Right ventricle myocardium superior (tissue), 1 donor: ENCODE results near the gene UPK3A. TPM values are rescaled to one million over a fixed set of nuclear protein-coding genes. Genes with fewer than 3 reads are reported as not detected.

Source experiments
- ATAC-seq: fragments of 200-7000 bp; cut with Tn5 transposase; one replicate; pipeline ENCODE4 v1.9.1; 2020; ENCODE audit warnings: mild to moderate bottlenecking; ENCODE audit not compliant: poor library complexity
- DNase-seq: peaks from one replicate; pipeline ENCODE4 v3.0.0-alpha.2; 2020
- intact Hi-C: fragments of 100-400 bp; cut with DNase I; formaldehyde crosslinking; loops from one replicate; pipeline ENCODE4 v1.11.2; 2022
- long read RNA-seq: library from polyadenylated mRNA; unstranded; transcript quantifications from one replicate; pipeline ENCODE4 v2.0.0, GENCODE V29; 2021
- total RNA-seq: library from RNA; stranded (reverse); fragmentation: NEBNext Ultra II Directional; extraction: Animal tissue kit (Norgen Biotek cat#: 25700); gene quantifications from one replicate; pipeline ENCODE4 v1.2.1, GENCODE V29; 2021
- donor health status: DM: no; HTN: yes; CAD: no; lungs with severe emphysema.

The UPK3A gene
- 0.65 TPM for total RNA-seq
- long read RNA-seq, partial matches to known transcripts = 0 of 1 reads
- long read RNA-seq, other reads (novel, unspliced or antisense) = 0 of 1 reads

DNA sequence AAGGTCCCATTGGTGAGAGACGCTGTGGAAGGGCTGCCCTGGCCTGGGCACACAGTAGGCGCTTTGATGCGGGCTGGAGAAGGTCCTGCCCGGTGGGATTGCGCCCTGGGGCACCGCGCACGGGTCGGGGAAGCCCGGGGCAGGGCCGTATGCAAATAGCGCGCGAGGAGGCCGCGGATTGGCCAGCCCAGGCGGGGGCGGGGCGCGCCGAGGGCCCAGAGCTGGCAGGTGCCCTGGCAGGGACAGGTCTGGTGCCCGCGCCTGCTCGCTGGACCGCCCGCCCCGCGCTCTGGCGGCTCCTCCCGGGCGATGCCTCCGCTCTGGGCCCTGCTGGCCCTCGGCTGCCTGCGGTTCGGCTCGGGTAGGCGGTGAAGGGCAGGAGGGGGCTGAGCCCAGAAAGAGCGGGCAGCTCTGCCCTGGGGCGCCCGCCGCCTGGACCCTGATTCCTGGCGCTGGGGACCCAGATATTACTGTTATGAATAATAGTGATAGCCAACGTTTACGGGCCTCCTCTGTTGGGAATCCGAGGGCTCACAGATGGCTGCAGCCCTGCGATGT, at the start of gene UPK3A:
TSS of gene UPK3A (plus strand) at position 245 of the 558 bp plus-strand sequence. CDS start at position 310, 65 bp downstream.
- DNase-seq = peak; percentile 87
- ATAC-seq = peak; percentile 97
- intact Hi-C loops = no loop called here

DNA sequence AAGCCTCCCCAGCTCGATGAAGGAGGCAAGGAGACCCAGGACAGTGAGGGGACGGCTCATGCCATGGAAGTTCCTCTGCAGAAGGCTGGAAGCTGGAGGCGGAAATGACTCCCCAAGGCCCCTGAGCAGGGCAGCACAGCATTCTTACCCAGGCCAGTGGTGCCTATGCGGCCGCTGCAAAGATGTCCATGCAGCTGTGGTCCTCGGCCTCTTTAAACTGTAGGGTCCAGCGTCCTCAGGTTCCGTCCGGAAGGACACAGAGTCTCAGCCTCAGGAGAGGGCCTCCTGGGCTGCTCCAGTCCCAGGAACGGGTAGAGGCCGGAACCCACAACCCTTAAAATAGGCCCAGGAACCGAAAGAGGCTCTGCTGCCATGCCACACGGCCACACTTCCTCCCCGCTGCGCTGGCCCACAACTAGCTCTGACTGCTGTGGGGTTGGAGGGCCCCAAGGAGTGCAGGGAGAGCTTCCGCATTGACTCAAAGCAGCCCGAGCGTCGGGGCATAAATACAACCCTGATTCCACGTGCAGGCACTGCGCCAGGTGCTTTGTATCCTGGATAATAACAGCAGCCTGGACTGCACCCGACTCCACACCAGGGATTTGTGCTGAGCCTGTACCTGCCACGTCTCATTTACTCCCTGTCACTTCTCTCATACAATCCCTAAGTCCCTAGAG, 49.5 kb upstream of the UPK3A start:
- peak; percentile 57 for DNase-seq
- intact Hi-C loops = no loop called here
- ATAC-seq = peak; percentile 50

DNA sequence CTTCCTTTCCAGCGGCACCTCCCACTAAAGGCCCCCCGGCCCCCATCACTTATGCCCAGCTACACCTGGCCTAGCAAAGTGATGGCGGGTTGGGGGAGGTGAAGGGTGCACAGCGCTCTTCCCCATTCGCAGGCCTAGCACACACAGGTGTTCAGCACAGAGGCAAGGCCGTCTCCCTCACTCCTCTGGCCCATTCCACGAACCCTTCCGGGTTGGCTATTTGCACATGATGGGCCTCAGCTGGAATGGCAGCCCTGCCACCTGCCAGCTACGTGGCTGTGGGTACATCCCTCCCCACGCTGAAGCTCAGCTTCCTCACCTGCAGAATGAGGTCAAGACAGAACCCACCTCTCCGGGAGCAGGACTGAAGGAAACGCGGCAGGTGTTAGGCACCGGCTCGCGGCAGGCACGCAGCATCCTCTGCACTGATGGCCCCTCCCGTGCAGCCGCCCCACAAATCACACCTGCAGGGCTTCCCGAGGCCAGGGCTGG, 48.9 kb upstream of the UPK3A start:
- intact Hi-C loops = no loop called here
- DNase-seq (no peak), ATAC-seq (no peak)

DNA sequence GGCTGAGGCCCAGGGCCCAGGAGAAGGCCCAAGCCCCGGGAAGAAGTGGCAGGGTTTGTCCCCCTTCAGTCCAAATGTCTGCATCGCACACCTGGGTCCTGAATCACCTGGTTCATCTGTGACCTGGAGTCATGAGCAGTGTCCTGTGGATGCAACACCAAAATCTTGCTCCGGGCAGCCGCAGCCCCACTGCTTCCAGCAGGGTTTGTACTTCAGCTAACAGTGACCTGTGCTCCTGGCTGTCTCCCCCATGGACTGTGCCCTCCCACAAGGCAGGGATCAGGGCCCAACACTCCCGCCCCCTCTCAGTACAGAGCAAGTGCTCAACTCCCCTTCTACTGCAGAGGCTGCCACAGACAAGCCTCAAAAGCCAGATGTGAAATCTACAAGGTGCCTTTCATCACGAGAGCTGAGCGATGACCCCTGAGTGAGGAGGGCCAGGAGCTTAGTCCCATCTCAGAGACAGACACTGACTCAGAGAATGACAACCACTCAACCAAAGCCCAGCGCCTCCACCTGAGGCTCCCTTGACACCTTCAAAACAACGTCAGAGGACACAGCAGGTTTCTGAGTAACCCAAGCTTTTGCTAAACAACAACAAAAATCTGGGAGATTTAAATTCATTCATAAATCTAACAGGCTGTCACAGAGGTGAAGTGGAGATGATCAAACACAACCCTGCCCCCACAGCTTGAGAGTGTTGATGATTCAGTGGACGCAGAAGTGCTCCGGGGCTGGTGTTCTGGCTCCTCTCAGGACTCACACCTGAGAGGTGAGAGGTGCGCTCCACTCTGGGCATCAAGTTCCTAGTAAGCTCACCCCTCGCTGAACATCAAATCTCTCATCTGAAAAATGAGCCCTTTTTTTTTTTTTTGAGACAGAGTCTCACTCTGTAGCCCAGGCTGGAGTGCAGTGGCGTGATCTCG, 47.4 kb upstream of the UPK3A start:
- DNase-seq (no peak), ATAC-seq (no peak)
- intact Hi-C loops = no loop called here

DNA sequence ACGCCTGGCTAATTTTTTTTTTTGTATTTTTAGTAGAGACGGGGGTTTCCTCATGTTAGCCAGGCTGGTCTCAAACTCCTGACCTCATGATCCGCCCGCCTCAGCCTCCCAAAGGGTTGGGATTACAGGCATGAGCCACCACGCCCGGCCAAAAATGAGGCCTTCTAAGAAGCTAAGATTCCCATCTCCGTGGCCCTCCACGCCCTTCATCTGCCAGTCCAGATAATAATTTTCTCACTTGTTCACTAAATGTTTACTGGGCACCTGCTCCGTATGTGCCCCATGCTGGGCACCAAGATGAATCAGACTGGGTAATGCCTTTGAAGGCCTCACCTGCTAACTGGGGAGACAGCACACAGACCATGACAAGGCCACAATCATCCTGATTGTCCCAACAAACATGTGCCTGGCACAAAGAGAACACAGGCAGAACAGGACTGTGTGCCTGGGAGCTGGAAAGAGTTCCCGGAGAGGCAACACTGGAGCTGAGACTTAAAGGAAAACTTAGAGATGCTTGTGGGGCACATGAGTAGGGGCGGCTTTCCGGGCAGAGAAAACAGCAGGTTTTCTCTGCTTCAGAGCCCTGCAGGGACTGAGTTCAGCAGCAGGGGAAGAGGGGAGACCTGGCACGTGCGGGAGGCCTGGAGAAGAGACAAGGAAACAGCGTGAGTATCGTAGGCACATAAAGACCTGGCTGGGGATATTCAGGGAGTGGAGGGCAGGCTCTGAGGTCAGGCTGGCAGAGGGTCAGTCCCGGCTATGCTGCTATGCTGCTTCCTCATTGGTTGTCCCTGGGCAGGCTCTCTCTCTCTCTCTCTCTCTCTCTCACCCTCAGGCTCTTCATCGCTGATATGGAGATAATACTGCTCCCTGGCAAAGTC, 46.4 kb upstream of the UPK3A start:
- intact Hi-C loops = no loop called here
- ATAC-seq (no peak), DNase-seq (no peak)

DNA sequence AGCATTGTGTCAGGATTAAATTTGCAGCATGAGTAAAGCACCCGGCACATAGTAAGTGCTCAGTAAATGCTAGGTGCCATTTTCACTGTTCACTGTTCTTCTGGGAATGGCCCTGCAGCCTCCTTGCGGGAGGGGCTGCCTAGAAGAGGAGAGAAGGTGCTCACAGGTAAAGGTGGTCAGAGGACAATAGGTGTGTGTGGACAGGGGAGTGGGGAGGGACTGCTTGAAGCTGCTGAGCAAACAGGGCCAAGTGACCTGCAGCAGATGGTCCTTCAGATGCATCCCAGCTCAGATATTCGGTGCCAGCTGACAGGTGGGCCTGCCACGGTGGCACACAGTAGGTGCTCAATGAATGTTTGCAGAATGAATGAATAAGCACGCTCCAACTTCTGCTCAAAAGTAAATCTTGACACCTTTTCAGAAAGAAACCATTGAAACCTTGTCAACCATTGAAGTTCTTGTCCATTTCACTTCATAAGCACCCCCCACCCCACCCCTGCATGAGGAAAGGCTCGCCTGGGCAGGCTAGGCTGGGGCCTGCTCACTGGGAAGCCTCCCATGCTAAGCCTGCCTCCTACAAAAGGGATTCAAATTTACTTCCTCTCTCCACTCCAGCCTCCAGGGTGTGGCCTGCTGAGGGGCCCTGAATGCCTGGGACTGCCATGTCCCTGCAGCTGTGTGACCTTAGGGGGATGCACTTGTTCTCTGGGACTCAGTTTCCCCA, 45.6 kb upstream of the UPK3A start:
- peak; percentile 21 for ATAC-seq
- no peak for DNase-seq
- intact Hi-C loops = no loop called here

DNA sequence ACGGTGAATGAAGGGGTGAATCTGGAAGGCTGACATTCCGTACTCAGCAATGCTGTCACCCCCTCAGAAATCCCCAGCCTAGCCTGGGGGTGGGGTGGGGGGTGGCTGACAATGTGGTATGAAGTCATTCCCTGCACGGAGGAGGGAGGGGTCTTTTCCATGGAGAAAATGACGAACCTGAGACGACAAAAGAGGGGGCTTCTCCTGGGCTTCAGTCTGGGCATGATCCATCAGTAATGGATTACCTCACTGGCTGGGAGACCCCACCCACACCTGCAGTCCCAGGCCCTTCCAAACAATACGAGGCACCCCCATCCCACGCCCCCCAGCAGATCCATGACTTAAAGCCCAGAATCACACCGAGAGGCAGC, 45.1 kb upstream of the UPK3A start:
- intact Hi-C loops = no loop called here
- no peak for ATAC-seq
- no peak for DNase-seq

DNA sequence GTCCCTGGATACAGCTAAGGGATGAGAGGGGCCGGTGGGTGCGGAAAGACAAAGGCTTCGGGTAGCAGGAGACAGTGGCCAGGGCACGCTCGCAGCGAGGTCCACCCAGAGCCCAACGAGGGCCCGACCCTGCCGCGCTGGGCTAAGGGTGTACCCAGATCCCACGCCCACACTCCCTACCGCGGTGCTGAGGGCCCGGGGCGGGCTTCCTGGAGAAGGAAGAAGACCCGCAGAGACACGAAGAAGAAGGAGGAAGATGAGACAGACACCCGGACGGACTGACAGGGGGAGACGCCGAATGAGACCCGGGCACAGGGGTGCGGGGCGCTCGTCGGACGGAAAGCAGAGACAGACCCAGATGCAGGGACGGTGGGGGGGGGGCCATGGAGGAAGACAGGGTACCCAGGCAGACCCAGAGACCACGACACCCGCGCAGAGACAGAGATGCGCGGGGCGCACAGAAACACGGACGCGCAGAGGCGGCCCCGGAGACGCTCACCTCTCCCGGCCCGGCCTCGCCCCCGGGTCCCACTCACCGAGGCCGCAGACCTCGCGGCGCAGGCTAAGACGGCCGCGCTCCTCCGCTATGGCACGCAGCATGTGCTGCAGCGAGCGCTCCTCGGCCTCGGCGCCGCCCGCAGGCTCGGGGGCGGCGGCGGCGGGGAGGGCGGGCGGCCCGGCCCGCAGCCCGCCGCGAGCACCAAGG, 44.5 kb upstream of the UPK3A start:
- peak; percentile 57 for DNase-seq
- peak; percentile 31 for ATAC-seq
- intact Hi-C loops = no loop called here

DNA sequence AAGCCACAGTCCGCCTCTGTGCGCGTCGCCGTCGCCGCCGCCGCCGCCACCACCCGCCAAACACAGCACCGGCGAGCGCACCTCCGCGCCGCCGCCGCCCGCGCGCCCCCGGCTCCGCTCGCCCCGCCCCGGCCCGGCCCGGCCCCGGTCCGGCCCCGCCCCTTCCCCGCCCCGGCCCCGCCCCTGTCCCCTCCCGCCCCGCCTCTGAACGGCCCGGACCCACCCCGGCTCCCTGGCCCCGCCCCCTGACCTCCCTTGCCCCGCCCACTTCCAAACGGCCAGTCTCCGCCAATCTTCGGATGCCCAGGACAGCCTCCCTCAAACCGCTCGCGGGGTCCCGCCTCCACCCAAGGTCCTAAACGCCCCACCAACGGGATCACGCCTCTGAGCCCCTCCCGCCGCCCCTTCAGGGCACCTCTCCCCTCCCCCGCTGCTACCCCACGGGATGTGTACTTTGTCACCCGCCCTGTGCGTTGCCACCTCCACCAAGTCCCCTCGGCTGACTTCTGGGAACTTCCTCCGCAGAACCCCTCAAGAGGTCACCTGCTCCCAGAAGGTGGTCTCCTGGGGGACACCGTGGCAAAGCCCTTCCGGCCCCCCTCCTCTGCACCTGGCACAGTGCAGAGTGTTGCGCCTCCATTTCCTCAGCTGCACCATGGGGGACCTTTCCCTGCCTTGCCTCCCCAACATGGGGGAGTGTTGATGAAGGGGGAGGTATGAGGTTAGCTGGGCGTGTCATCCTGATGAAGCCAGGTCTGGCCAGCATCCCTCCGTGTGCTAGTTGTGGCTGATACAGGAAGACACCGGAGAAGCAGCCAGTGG, 43.7 kb upstream of the UPK3A start, which contains the start of gene KIAA0930:
TSS of gene KIAA0930 (minus strand) at position 85 of the 822 bp plus-strand sequence. CDS start 191 bp downstream, outside the sequence.
- DNase-seq (peak; percentile 89), ATAC-seq (peak; percentile 79)
- intact Hi-C loops = no loop called here

DNA sequence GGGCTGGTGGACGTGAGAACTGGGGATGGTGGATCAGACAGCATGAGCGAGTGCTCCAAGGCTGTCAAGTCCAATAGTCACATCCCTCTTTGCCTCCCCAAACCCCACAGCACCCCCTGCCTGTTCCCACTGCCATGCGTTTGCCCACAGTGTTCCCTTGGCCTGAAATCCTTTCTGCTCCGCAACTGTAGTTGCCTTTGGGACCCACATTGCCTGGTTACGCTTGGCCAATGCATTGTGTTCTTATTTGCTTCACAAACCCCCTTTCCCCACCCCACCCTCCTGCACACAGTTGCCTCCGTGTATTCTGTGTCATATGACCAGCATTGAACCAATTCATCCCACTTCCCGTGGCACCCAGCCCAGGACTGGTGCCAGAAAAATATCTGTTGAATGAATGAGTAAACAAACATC, 42.0 kb upstream of the UPK3A start:
- no peak for DNase-seq
- intact Hi-C loops = no loop called here
- no peak for ATAC-seq

DNA sequence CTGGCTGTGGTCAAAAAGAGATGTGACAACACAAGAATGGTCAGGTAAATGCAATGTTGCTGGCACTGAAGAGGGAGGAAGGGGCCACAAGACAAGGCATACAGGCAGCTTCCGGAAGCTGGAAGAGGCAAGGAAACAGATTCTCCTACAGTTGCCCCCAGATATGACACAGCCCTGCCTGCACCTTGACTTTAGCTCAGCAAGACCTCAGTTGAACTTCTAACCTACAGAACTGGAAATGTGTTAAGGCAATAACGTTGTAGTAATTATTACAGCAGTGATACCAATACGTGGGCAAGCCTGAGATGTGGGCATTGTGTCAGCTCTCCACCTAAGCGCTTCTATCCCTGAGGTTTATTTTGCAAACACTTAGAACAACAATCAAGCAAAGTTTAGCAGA, 39.8 kb upstream of the UPK3A start:
- ATAC-seq (no peak), DNase-seq (no peak)
- intact Hi-C loops = no loop called here

DNA sequence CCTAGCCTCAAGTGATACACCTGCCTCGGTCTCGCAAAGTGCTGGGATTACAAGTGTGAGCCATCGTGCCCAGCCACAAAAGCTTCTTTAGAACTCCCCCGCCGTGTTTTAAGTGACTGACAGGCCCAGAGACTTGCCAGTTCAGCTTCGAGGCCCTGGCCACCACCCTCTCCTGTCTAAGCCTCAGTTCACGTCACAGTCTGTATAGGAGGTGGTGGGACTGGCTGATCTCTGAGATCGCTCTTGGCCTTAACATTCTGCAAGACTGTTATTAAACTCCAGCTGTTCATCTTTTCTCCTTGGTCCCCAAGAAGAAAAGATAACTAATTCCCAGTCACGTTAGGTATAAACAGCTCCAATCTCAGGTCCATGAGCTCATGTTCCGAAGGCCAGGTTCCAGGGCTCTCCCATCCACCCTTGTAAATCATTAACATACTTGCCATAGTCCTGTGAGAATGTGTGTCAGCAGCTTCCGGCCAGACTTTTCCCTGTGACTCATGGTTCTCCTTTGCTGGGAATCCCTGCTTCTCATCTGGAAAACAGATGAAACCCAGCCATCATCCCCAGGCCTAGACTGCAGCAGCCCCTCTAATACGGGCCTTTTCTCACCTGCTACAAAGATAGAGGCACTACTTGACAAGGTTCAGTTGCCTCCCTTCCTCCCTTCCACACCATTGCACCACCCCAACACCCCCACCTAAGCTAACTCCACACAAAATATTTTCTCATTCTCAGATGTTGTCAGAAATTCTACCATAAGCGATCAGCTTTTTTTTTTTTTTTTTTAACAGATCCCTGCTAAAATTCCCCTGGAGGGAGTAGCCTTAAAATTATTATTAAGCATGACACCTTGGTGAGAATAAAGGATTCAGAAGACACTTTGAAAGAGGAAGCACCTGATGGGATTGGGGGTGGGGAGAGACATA, 38.4 kb upstream of the UPK3A start:
- intact Hi-C loops = no loop called here
- ATAC-seq (peak; percentile 45), DNase-seq (no peak)

DNA sequence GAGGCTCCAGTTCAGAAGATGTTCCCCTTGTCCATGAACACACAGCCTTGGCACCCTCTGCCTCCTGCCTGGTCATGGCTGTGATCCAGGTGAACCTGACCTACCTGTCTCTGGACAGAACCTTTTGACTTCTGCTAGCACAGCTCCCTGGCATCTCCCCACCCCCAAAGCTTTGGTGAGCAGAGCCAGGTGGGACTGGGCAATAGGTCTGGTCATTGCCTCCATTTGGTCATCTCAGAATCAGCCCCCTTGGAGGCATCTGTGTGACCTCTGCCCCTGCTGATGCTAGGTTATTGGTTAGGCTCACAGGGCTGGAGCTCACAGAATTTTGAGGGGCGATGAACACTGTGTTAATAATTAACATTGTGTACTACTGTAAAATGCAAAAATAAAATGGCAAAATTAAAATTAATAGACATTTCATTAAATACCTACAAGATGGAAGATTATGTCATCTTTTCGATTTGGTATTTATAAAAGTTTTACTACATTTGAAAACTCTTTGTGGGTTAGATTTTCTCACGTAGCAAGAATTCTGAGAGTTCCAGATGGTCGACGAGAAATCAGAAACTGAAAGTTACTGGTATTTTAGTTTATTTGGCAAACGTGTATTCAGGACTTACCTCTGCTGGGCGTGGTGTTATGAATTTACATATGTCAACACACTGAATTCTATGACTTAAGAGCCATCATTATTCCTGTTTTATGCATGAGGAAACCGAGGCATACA, 35.8 kb upstream of the UPK3A start:
- ATAC-seq = no peak
- intact Hi-C loops = no loop called here
- no peak for DNase-seq

DNA sequence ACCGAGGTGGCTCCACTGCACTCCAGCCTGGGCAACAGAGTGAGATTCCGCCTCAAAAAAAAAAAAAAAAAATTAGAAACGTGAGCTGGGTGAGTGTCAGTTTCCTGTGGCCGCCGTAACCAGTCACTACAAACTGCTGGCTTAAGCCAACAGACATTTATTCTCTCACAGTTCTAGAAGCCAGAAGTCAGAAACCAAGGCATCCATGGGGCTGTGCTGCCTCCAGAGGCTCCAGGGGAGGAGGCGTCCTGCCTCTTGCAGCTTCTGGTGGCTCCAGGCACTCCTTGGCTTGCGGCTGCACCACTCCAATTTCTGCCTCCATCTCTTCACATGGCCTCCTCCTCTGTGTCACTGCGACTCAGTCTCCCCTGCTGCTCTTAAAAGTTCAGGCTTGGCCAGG, 32.9 kb upstream of the UPK3A start:
- ATAC-seq (no peak), DNase-seq (no peak)
- intact Hi-C loops = no loop called here
